Stimulated activated CD4-positive, alpha-beta T cell treated with anti-CD3 and anti-CD28 coated beads, Interleukin-1b, Interleukin-23, amount 100 ng/mL, for 1 hour (primary cell): ENCODE measurements around the gene GPR15.

Source experiments
- DNase-seq, 2 donors: peaks; one replicate each; pipeline ENCODE4 v3.0.0-alpha.2; 2020; ENCODE audit warnings: low read depth in 2 of 2

GPR15 gene

DNA sequence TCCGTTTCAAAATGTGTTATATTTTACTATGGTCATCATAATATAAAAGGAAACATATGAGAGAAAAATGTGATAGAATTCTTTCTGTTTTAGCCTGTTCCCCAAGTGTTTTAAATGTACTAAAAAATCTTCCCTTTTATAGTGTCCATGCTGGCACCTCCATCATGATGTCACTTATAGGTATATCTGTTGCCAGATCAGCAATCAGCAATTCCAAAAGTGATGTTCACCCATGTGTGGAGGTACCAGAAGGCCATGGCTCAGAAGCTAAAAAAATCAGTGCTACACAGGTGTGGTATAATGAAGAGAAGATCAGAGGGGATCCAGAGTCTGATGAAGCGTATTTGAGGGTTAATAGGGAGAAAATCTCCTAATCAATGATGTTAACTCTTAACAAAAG, 1.1 kb upstream of the GPR15 start:
- DNase-seq: no peak

DNA sequence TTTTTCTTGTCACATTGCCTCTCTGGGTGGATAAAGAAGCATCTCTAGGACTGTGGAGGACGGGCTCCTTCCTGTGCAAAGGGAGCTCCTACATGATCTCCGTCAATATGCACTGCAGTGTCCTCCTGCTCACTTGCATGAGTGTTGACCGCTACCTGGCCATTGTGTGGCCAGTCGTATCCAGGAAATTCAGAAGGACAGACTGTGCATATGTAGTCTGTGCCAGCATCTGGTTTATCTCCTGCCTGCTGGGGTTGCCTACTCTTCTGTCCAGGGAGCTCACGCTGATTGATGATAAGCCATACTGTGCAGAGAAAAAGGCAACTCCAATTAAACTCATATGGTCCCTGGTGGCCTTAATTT, 478 bp downstream of the GPR15 start:
- DNase-seq: no peak

DNA sequence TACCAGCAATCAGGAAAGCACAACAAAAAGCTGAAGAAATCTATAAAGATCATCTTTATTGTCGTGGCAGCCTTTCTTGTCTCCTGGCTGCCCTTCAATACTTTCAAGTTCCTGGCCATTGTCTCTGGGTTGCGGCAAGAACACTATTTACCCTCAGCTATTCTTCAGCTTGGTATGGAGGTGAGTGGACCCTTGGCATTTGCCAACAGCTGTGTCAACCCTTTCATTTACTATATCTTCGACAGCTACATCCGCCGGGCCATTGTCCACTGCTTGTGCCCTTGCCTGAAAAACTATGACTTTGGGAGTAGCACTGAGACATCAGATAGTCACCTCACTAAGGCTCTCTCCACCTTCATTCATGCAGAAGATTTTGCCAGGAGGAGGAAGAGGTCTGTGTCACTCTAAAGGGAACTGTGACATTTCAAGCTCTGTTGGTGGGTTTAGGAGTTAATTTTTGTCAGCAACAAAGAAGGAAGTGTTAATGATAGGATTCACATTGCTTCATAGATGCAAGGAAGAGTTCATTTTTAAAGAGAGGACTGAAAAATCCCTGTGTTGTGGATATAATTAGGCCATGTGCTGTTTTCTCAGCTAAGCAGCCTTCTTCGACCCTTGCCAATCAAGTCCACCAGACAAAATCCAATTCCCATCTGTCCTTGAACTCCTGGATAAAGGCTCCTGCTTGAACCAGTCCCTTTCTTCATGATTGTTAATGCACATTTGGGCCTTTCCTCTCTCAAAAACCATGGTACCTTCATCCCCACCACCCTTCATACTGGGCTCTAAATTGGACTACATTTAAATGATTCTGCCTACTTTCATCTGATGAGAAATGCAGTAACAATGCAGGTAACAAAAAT, 1.2 kb downstream of the GPR15 start:
- DNase-seq: no peak

DNA sequence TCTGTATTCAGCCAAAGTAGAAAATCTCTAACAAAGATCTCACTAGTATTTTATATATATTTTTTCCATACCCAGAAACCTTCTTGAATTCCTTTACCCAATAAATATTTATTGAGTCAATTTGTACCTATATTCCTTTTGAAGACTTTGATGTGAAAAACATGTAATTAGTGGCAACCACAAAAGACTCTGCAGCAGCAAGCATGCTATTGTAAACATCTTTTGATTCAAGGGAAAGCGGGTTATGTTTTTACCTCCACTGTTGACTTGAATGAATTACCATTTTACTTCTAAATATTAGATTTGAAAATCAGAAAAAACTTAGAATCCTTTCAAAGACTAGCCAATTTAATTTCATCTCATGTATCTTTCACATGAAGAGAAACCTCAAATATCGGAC, 2.4 kb downstream of the GPR15 start:
- DNase-seq: no peak

DNA sequence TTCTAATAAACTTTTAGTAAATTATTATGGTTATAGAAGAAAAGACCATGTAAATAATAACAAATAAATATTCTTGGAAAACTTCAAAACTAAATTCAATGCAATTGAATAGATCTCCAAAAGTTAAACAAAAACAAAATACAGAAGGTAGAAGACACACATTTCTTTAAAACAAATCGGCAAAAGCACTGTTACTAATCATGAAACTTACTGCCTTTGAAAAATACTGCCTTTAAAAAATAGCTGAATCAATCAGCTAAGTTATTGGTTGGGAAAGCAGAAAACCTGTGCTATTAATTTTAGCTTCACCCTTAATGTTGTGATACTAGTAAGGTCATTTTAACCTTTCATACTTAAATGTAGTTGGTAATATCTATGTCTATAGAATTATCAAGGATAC, 3.0 kb downstream of the GPR15 start:
- DNase-seq: no peak

DNA sequence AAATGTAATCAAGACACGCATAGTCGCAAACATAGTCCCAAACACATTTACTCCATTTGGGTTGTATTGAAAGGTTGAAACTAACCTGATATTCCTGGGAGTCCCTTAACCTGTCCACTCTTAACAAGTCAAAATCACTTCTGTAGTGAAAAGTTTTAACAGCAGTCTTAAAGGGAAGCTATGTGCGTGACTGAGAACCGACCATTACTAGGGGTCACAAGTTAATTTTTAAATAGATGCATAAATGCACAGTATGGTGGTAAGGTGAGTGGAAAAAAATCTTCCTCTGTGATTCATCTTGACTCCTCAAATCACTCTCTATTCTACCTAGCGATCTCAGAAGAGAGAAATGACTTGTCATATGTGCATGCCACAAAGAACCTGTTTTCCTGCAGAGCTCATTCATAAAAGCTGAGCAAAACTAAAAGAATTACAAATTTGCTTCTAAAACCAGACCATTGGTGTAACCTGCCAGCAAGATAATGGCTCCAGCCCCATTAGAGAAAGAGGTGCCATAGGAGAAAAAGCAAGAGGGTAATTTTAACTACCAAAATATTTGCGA, 4.8 kb downstream of the GPR15 start:
- DNase-seq: no peak

DNA sequence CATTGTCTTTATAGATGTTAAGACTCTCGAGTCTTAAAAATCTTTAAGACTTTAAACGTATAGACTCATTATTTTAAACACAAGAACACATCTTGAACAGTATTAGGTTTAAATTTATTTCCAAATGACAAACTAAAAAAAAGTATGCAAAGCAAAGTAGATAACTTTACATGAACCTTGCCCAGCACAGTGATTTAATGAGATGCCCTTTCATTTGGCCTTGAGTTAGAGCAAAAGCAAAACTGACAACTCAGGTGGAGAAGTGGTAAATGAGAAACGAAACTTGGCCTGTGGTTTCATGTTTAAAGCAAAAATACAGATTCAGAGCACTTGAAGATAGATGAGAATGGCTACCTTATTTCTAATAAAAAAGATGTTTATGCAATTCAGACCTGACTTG, 8.6 kb downstream of the GPR15 start:
- DNase-seq: no peak

DNA sequence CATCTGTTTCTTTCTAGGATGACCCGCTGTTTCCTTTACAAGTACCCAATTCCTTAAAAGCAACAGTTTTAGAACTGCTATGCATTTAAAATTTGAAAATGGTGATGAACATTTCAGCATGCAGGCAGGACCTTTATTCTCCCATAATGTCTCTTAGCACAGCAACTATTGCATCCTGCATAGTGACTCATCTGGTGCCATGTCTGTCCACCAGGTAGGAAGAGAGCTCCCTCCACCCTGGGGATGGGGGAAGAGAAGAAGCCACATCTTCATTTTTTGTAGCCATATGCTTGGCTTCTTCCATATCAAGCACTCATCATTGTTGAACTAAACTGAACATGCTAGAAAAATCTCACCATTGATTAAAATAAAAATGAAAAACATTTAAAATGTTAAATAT, 9.9 kb downstream of the GPR15 start:
- no peak for DNase-seq

DNA sequence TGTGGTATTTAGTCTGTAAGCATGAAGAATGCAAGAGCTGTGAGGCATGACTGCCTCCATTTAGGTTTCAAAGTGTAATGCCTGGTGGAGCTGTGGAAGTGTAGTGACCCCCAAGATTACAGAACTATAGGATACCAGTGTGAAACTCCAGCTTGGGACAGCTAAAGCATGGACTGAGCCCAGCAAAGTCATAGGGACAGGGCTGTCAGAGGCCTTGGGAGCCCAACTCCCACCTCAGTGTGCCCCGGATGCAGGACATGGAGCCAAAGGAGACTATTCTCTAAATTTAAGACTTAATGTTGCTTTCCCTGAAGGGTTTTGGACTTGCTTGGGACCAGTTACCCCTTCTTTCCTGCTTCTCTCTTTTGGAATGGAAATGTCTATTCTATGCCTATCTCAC, 10.8 kb downstream of the GPR15 start:
- no peak for DNase-seq

DNA sequence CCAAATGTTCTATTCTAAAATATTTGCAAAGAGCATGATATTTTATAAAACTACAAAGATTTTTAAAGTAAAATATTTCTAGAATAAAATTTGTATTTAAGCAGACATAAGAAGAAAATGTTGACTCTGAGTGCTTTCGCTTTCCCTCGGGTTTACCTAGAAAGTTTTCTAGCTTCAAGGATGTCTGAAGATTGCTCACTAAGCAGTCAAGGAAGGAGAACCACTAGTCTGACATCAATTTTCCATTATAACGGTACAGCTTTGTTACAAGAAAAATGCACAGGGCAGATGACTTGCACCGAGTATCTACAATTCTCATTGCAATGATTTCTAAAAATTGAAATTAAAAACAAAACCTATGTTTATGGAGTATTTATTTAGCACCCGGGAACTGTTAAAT, 14.2 kb downstream of the GPR15 start:
- DNase-seq: no peak

DNA sequence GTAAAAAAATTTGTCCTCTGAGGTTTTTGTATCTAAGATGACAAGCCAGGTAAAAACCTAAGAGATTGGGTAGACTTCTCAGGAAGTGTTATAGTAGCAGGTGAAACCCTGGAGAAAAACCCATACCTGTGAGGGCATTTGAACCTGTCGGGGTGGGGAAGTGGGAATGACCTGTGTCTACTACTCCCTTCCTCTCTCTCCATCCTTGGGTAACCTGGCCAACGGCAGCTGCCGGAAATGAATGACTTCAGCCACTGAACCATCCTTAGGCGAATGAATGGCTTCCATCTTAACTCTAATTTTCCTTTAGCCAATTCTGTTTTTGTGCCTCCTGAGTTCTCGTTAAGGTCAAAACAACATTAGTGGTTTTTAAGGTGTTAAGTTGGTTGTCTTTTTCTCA, 16.8 kb downstream of the GPR15 start:
- no peak for DNase-seq

DNA sequence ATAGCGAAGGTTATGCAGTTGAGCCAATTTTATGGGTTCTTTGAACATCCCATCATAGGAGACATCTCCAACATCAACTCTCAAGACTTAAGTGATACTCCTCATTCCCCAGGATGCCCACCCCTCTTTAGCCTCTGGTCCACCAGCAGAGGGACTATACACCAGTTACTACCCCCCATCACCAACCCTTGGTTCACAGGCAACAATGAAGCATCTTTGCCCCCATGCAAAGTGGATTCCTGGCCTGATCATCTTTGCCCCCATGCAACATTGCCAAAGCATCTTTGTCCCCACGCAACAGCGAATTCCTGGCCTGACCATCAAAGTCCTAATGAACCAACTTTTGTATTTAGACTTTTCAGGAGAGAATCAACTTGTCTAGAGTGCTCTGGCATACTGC, 19.1 kb downstream of the GPR15 start:
- no peak for DNase-seq

DNA sequence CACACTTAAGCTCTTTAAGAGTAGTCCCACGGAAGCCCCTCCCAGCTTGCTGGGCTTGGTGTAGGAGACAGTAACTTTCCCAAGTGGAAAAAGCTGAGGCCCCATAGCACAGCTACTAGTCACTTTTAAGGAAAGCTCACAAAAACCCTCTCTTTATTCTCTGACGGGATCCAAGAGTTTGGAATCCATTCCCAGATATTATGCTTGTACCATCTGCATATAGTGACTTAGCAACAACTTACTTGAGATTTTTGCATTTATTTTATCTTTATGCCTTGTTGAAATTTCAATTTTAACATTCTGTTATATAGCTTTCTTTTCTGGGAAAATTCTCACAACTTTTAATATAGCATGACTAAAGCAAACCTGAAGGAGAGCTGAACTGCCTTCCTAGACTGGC, 19.5 kb downstream of the GPR15 start:
- no peak for DNase-seq

DNA sequence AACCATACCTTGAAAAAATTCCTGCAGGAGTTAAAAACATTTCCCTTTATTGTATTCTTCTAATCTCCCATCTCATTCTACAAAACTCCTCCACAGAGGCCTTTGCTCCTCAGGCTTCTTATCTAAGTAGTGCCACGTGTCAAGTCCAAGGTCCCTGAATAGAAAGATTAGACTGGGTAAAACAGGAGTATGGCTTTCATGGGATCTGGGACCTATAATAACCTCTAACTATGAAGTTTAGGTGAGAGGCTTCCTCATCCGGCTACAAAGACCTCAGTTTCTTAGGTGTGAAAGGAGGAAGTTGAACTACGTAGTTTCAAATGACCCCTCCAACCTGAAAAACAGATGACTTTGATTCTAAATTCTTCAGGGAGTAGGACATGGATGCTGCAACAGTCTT, 20.0 kb downstream of the GPR15 start:
- DNase-seq: no peak

DNA sequence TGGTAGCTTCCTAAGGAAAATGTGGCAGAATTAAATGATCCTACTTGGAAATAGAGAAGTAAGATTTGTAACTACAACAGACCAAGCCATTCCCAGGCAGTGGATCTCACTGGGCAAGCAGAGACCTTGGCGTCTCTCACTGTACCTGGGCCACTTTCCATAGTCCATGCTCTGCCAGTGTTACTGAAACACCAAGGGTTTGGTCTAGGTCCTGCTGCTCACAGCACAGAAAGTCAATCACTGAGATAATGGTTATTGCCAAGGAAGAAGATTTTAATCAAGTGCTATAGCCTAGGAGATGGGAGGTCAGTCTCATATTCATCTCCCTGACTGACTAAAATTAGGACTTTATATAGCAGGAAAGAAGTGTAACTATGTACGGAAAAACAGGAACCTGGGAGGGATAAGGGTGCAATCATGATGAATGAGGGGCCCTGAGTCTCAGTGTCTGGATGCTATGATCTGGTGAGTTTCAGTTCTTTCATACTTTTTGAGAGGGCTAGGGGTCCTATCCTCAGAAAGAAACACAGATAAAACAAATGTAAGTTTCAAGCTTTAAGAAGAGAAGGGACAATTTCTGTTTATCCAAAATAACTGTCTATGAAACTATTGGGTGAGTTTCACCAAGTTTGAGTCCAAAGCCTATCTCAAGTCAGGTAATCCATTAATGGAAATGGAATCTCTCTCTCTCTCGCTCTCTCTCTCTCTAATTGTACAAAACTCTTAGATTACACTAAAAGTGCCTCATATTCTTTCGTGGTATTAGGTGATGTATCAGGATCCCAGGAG, 20.6 kb downstream of the GPR15 start:
- no peak for DNase-seq

DNA sequence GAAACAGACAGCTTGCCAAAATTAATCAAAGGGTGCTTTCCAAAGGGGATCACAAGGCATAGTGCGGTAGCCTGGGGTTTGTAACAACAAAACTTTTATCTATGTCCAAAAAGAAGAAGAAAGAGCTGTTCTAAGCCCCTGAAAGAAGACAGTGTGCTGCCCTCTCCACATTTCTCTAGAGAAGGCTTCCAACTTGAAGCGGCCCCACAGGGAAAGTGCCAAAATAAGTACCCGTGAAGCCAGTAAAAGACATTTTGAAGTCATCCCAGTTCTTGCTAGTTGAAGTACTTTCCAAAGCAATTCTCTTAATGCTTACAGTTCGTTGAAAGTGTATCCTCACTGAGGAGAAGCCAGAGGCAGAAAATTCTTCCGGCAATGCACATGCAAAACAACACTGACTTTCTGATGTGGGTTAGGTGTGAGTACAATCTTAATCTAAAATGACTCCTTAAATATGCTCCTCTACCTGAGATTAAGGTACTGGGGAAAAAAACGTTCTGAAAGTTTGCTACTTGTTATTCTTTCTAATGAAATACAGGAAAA, 21.3 kb downstream of the GPR15 start:
- no peak for DNase-seq

DNA sequence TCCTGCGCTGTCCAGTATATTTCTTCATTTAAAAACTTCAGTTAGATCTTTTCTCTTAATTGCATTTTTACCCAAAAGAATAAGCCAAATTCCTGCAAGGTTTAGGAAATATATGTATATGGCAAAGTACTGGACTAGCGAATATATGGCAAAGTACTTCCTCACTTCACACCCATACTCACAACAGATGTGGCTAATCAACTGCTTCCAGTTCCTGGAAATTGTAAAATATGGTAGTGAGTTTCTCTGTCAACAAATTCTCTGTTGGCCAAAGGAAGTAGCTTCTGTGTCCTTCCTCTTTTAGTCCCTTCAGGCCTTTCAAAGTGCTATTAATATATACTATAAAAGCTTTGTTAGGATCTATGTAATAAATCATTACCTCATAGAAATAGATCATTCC, 22.0 kb downstream of the GPR15 start:
- DNase-seq: no peak

DNA sequence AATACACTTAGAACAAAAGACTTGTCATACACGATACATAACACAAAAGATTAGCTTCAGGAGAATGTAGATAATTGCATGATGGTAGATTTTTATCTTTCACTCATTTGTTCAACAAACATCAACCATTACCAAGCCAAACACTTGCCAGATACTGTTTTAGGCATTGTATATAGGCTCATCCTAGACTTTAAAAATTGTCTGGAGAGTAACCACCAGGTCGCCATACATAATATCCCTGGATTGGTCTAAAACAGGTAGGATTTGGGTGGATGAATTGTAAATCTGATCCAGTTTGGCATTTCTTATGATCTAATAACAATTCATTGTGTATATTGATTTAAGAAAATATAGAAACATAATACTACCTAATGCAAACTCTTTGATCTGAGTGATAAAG, 22.8 kb downstream of the GPR15 start:
- DNase-seq: no peak

DNA sequence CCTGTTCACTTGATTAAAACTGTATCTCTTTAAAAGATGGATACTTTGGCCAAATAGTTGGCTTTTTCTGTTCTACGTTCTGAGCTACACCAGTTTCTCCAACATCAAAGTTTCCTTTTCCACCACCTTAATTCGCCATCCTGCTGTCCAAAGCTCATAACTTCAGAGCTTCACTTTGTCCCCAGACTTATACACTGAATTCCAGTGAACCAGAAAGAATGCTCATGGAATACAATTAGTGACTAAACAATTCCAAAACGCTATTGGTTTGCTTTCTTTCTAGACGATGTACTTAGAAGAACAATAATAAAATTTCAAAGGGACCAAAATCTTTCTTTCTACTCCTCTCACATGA, 23.2 kb downstream of the GPR15 start:
- no peak for DNase-seq

DNA sequence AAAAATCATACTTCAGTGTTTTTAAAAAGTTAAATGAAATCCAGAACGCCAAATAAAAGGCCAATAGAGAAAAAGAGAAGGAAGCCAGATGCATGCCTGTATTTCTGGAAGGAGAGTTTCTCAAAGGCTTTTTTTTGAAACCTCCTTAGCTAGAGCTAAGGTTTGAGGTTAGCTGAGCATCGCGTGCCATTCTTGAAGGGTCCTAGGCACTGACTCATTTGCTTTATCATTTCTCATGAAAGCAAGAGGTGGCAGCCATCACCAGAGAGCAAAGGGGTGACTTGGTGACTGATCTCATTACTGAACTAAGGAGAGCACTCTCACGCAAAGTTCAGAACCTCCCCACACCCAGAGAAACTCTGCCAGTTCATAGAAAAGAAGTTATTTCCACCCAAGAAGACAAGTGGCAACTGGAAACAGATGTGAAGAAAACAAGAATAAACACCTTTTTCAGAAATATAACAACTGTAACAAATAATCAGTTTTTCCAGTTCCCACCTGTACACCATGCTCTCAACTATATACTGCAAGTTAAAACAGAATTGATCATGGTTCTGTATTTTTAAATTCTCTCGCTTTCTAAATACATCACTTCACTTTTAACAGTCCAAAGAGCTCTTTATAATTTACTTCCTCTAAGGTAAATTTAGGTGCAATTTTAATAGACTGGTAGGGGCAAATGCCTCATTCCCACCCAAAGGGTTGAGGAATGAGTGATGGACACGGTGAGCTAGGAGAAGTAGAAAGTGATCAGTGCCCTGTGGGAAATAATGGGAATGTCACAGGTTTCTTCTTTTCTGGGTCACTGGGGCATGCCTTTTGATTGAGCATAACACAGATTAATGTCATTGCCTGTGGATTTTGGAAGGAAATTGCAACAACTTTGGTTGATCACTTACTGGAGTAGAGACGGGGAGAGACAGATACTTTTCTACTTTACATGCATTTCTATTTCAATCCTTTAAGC, 24.7 kb downstream of the GPR15 start:
- DNase-seq: peak; percentile 32 to 45

DNA sequence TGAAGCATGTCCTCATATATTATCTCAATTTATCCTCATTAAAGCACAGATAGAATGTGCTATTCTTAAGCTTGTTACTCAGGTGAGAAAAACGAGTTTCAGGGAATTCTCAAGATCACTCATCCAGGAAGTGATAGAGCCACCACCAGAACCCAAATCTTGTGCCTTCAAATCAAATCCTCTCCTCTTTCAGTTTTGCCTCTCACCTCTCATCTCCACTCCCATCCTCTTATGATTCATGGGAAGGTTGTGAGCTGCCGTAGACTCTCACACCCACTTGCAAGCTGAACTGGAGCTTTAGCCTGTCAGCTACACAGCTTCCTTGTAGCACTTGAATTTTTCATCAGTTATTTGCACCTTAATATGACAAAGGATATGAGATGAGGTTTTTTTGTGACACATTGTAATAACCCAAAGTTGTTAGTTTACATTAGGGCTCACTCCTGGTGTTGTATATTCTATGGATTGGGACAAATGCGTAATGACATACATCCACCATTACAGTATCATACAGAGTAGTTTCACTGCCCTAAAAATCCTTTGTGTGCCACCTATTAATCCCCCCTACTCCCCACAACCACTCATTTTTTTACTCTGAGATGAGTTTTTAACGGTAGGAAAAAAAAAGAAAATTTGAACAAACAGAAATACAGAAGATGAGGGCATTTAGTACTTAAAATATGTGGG, 25.7 kb downstream of the GPR15 start:
- DNase-seq: no peak
